Neural cell (in vitro differentiated cells): ENCODE measurements around the gene GRM4. TPM values are rescaled to one million over a fixed set of nuclear protein-coding genes. Genes with fewer than 3 reads are reported as not detected.

Experiments
- H2AFZ ChIP-seq: fragments of 200-600, 300-800 bp; sonication (generic), shearing (Covaris generic); 2 replicates; pipeline ENCODE4 v1.6.0; 2014; ENCODE audit warnings: low read depth, mild to moderate bottlenecking, antibody characterized with exemption, low read length, moderate library complexity
- H3F3A ChIP-seq: fragments of 200-600 bp; shearing (Covaris generic); 2 replicates; pipeline ENCODE4 v1.6.1; 2016; ENCODE audit warnings: mild to moderate bottlenecking, moderate library complexity, mixed read lengths, antibody characterized with exemption, low read length; ENCODE audit not compliant: insufficient read depth, poor library complexity, severe bottlenecking
- H3K27ac ChIP-seq: fragments of 200-600, 300-800 bp; sonication (generic), shearing (Covaris generic); 2 replicates; pipeline ENCODE4 v1.5.1; 2014; ENCODE audit warnings: mild to moderate bottlenecking, low read length, moderate library complexity
- H3K27me3 ChIP-seq: fragments of 300-800, 200-600 bp; sonication (generic), shearing (Covaris generic); 2 replicates; pipeline ENCODE4 v1.6.0; 2014; ENCODE audit warnings: mild to moderate bottlenecking, low read depth, low read length, moderate library complexity; ENCODE audit not compliant: insufficient read depth
- H3K36me3 ChIP-seq: fragments of 300-800, 200-600 bp; sonication (generic), shearing (Covaris generic); 2 replicates; pipeline ENCODE4 v1.5.1; 2014; ENCODE audit warnings: mild to moderate bottlenecking, antibody characterized with exemption, low read length, moderate library complexity; ENCODE audit not compliant: insufficient read depth
- H3K4me2 ChIP-seq: fragments of 300-800, 200-600 bp; sonication (generic), shearing (Covaris generic); 2 replicates; pipeline ENCODE4 v1.6.0; 2014; ENCODE audit warnings: mild to moderate bottlenecking, low read length
- H3K4me3 ChIP-seq: fragments of 300-800, 200-600 bp; sonication (generic), shearing (Covaris generic); 2 replicates; pipeline ENCODE4 v1.5.1; 2014; ENCODE audit warnings: mild to moderate bottlenecking, low read length, moderate library complexity
- H3K79me2 ChIP-seq: fragments of 200-600 bp; shearing (Covaris generic); replicated peaks from 2 replicates; pipeline ENCODE4 v1.6.0; 2014; ENCODE audit warnings: mild to moderate bottlenecking, low read length, moderate library complexity; ENCODE audit not compliant: insufficient read depth
- H3K9ac ChIP-seq: fragments of 300-800, 200-600 bp; sonication (generic), shearing (Covaris generic); 2 replicates; pipeline ENCODE4 v1.6.1; 2016; ENCODE audit warnings: mild to moderate bottlenecking, low read length, mixed read lengths
- H3K9me2 ChIP-seq: fragments of 200-600 bp; shearing (Covaris generic); 2 replicates; pipeline ENCODE4 v1.6.1; 2016; ENCODE audit warnings: mild to moderate bottlenecking, low read length, mixed read lengths; ENCODE audit not compliant: insufficient read depth
- H3K9me3 ChIP-seq: fragments of 200-600, 300-800 bp; sonication (generic), shearing (Covaris generic); 2 replicates; pipeline ENCODE4 v1.6.1; 2016; ENCODE audit warnings: mild to moderate bottlenecking, mixed run types, low read length, moderate library complexity, mixed read lengths
- H4K20me1 ChIP-seq: fragments of 200-600 bp; shearing (Covaris generic); 2 replicates; pipeline ENCODE4 v1.6.1; 2016; ENCODE audit warnings: mild to moderate bottlenecking, mixed run types; ENCODE audit not compliant: insufficient read depth
- EP300 ChIP-seq: fragments of 450-650 bp; conservative IDR thresholded peaks from 2 replicates; pipeline ENCODE4 v1.6.1; 2014; ENCODE audit warnings: antibody characterized with exemption, mild to moderate bottlenecking, moderate library complexity; ENCODE audit not compliant: poor library complexity, severe bottlenecking
- SMC3 ChIP-seq: fragments of 450-650 bp; conservative IDR thresholded peaks from 2 replicates; pipeline ENCODE4 v1.6.1; 2014; ENCODE audit warnings: antibody characterized with exemption, mild to moderate bottlenecking, moderate library complexity; ENCODE audit not compliant: poor library complexity
- TAF1 ChIP-seq: IDR thresholded peaks from 2 replicates; pipeline ENCODE4 v1.6.1; 2012; ENCODE audit warnings: low read depth
- polyA plus RNA-seq: library from polyadenylated mRNA; depleted of rRNA; stranded (reverse); fragments of >200 nt; gene quantifications from 2 replicates; pipeline ENCODE4 v1.2.3, GENCODE V29; 2014
- TF ChIP-seq, protein P1 (sequence below): IDR thresholded peaks from 2 replicates; pipeline ENCODE4 v1.6.1; 2012; ENCODE audit warnings: borderline replicate concordance

The GRM4 gene
- polyA plus RNA-seq, 1 donor from 2014 or later: 2.1 TPM

DNA sequence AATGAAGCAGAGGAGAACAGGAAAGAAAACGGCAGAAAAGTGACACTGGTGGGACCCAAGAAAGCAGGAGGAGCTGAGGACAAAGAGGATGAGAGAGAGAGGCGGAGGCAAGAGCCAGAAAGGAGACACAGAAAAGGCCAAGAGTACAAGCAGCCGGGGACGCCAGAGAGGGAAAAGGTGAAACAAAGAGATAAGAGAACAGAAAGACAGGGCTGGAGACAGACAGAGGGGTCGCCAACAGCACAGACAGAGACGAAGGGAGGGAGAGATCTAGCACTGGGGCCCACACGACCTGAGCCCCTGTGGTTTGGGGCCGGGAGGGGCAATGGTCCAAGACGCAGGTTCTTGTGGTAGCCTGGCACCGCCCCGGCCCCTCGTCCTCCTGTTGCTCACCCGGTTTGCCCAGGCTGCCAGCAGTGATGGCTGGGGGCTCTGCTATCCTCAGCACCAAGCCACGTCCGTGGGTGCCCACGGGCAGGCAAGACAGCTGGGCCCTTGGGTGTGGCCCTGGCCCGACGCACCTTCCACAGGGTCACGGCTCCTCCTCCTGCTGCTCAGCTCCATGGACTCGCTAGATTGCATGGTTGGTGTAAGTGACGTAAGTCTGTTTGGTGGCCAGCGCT is 123.5 kb downstream of the GRM4 start:
- no peak overlapping the region for H2AFZ ChIP-seq
- H3K4me3 ChIP-seq: no peak overlapping the region
- no peaks in the 10 kb centered on the region for H3K27me3 ChIP-seq
- H3K9me3 ChIP-seq: no peaks in the 10 kb centered on the region
- no peak overlapping the region for H3K9ac ChIP-seq
- no peak overlapping the region for H3K4me2 ChIP-seq
- no peaks in the 10 kb centered on the region for H3K36me3 ChIP-seq
- no peak overlapping the region for H3K27ac ChIP-seq
- no peaks in the 10 kb centered on the region for H3K79me2 ChIP-seq
- no peaks in the 10 kb centered on the region for H4K20me1 ChIP-seq
- H3F3A ChIP-seq: no peaks in the 10 kb centered on the region
- TF ChIP-seq, protein P1, sequence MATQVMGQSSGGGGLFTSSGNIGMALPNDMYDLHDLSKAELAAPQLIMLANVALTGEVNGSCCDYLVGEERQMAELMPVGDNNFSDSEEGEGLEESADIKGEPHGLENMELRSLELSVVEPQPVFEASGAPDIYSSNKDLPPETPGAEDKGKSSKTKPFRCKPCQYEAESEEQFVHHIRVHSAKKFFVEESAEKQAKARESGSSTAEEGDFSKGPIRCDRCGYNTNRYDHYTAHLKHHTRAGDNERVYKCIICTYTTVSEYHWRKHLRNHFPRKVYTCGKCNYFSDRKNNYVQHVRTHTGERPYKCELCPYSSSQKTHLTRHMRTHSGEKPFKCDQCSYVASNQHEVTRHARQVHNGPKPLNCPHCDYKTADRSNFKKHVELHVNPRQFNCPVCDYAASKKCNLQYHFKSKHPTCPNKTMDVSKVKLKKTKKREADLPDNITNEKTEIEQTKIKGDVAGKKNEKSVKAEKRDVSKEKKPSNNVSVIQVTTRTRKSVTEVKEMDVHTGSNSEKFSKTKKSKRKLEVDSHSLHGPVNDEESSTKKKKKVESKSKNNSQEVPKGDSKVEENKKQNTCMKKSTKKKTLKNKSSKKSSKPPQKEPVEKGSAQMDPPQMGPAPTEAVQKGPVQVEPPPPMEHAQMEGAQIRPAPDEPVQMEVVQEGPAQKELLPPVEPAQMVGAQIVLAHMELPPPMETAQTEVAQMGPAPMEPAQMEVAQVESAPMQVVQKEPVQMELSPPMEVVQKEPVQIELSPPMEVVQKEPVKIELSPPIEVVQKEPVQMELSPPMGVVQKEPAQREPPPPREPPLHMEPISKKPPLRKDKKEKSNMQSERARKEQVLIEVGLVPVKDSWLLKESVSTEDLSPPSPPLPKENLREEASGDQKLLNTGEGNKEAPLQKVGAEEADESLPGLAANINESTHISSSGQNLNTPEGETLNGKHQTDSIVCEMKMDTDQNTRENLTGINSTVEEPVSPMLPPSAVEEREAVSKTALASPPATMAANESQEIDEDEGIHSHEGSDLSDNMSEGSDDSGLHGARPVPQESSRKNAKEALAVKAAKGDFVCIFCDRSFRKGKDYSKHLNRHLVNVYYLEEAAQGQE: no peak
- no peaks in the 10 kb centered on the region for H3K9me2 ChIP-seq

- H3F3A ChIP-seq: no peaks in the 10 kb centered on the region
Measured at GRCh38 chr6:34021554-34022190, 124.2 kb downstream of the GRM4 start.

More at GRCh38 chr6:34021554-34022190, 124.2 kb downstream of the GRM4 start:
- no peak overlapping the region for H3K27ac ChIP-seq
- no peak overlapping the region for H3K4me3 ChIP-seq
- no peak overlapping the region for H2AFZ ChIP-seq
- no peaks in the 10 kb centered on the region for H4K20me1 ChIP-seq
- H3K27me3 ChIP-seq: no peaks in the 10 kb centered on the region
- no peaks in the 10 kb centered on the region for H3K9me2 ChIP-seq
- TF ChIP-seq SMC3: no peak
- TF ChIP-seq TAF1: no peak
- TF ChIP-seq, protein P1: no peak
- no peak for TF ChIP-seq EP300
- H3K36me3 ChIP-seq: no peaks in the 10 kb centered on the region
- no peaks in the 10 kb centered on the region for H3K79me2 ChIP-seq
- no peaks in the 10 kb centered on the region for H3K9me3 ChIP-seq
- H3K4me2 ChIP-seq: no peak overlapping the region
- H3K9ac ChIP-seq: no peak overlapping the region
